HG02852 (cell line): ENCODE data around the gene ZNF792.
"Not testable (repeated sequence)": the region's sequence is repeated elsewhere in the genome, so short reads cannot be mapped to it uniquely, and the experiment has no call there.

Source experiments
- ATAC-seq: cut with Tn5 transposase; IDR thresholded peaks from one replicate; pipeline ENCODE4 v1.9.1; 2021; ENCODE audit warnings: mild to moderate bottlenecking, moderate library complexity; ENCODE audit not compliant: unreplicated experiment

The ZNF792 gene

GRCh38 chr19:34972163-34972705 is 8.2 kb upstream of the ZNF792 start:
- ATAC-seq = no peak

- ATAC-seq = not testable (repeated sequence)
These were observed 6.3 kb upstream of the ZNF792 start for GRCh38 chr19:34970185-34970780.

GRCh38 chr19:34969721-34970120 is 5.7 kb upstream of the ZNF792 start:
- no peak for ATAC-seq

- ATAC-seq = no peak
These were observed 3.5 kb upstream of the ZNF792 start for GRCh38 chr19:34967551-34967950.

GRCh38 chr19:34965505-34965904 is 1.5 kb upstream of the ZNF792 start:
- not testable (repeated sequence) for ATAC-seq

- ATAC-seq = no peak
These were observed 569 bp upstream of the ZNF792 start for GRCh38 chr19:34964598-34964997.

- no peak for ATAC-seq
These were observed 1.1 kb downstream of the ZNF792 start for GRCh38 chr19:34962687-34963572.

- ATAC-seq = no peak
These were observed 2.0 kb downstream of the ZNF792 start for GRCh38 chr19:34961775-34962686.

GRCh38 chr19:34960940-34961679 is 2.9 kb downstream of the ZNF792 start:
- ATAC-seq = no peak

GRCh38 chr19:34960103-34960805 is 3.8 kb downstream of the ZNF792 start:
- no peak for ATAC-seq

GRCh38 chr19:34959021-34959420 is 5.0 kb downstream of the ZNF792 start:
- no peak for ATAC-seq

GRCh38 chr19:34957830-34958751 is 5.9 kb downstream of the ZNF792 start:
- ATAC-seq = no peak

- no peak for ATAC-seq
These were observed 10.9 kb downstream of the ZNF792 start for GRCh38 chr19:34953092-34953491.

GRCh38 chr19:34943861-34944573 is 20.0 kb downstream of the ZNF792 start:
- no peak for ATAC-seq

GRCh38 chr19:34938886-34939285 is 25.1 kb downstream of the ZNF792 start:
- no peak for ATAC-seq

GRCh38 chr19:34936184-34936583 is 27.8 kb downstream of the ZNF792 start:
- ATAC-seq = no peak

- no peak for ATAC-seq
These were observed 31.5 kb downstream of the ZNF792 start for GRCh38 chr19:34932494-34932893.
